ENCODE measurements around the gene CWH43. TPM values are rescaled to one million over a fixed set of nuclear protein-coding genes. Genes with fewer than 3 reads are reported as not detected.
"Not testable (repeated sequence)": the region's sequence is repeated elsewhere in the genome, so short reads cannot be mapped to it uniquely, and the experiment has no call there.

Gene CWH43
- total RNA-seq = not detected in 2 replicates

- intact Hi-C loops (cut with micrococcal nuclease) = no loop called here
These were observed at the start of gene CWH43 for GRCh38 chr4:48985976-48986653. Gene CWH43 (plus strand): TSS chr4:48986275. CDS start chr4:48986430, 155 bp downstream.

GRCh38 chr4:48937033-48937432 is 49.0 kb upstream of the CWH43 start:
- intact Hi-C loops (cut with micrococcal nuclease) = no loop called here

GRCh38 chr4:48938831-48939230 is 47.2 kb upstream of the CWH43 start:
- intact Hi-C loops (cut with micrococcal nuclease) = no loop called here

GRCh38 chr4:48939785-48940184 is 46.3 kb upstream of the CWH43 start:
- intact Hi-C loops (cut with micrococcal nuclease) = no loop called here

- intact Hi-C loops (cut with micrococcal nuclease) = no loop called here
These were observed 42.7 kb upstream of the CWH43 start for GRCh38 chr4:48943387-48943786.

GRCh38 chr4:48944252-48944651 is 41.8 kb upstream of the CWH43 start:
- intact Hi-C loops (cut with micrococcal nuclease) = loop anchor here (1.0 to 2.0 kb wide), 3 partner anchors 19 to 164 kb away; partner anchors contain the start of gene FRYL

GRCh38 chr4:48944756-48945241 is 41.3 kb upstream of the CWH43 start:
- intact Hi-C loops (cut with micrococcal nuclease) = loop anchor here (1.0 to 2.0 kb wide), 3 partner anchors 18 to 164 kb away; partner anchors contain the start of gene FRYL

- intact Hi-C loops (cut with micrococcal nuclease) = loop anchor here (2.0 kb wide), 1 partner anchor 17 kb away; no protein-coding TSS in a partner anchor
These were observed 40.1 kb upstream of the CWH43 start for GRCh38 chr4:48945981-48946380.

GRCh38 chr4:48947731-48948130 is 38.3 kb upstream of the CWH43 start:
- intact Hi-C loops (cut with micrococcal nuclease) = no loop called here

GRCh38 chr4:48949086-48949485 is 37.0 kb upstream of the CWH43 start:
- intact Hi-C loops (cut with micrococcal nuclease) = no loop called here

GRCh38 chr4:48949518-48950219 is 36.4 kb upstream of the CWH43 start:
- intact Hi-C loops (cut with micrococcal nuclease) = no loop called here

GRCh38 chr4:48954314-48954713 is 31.8 kb upstream of the CWH43 start:
- intact Hi-C loops (cut with micrococcal nuclease) = no loop called here

- intact Hi-C loops (cut with micrococcal nuclease) = not testable (repeated sequence)
These were observed 28.7 kb upstream of the CWH43 start for GRCh38 chr4:48957366-48957765.

- intact Hi-C loops (cut with micrococcal nuclease) = no loop called here
These were observed 27.5 kb upstream of the CWH43 start for GRCh38 chr4:48958582-48958981.

GRCh38 chr4:48960988-48961635 is 25.0 kb upstream of the CWH43 start:
- intact Hi-C loops (cut with micrococcal nuclease) = loop anchor here (5.0 kb wide), 1 partner anchor 834 kb away; no protein-coding TSS in a partner anchor

- intact Hi-C loops (cut with micrococcal nuclease) = loop anchor here (1.0 to 5.0 kb wide), 9 partner anchors 18 to 835 kb away; partner anchors contain the start of genes FRYL, OCIAD1 and OCIAD2
These were observed 23.4 kb upstream of the CWH43 start for GRCh38 chr4:48962636-48963035.

- intact Hi-C loops (cut with micrococcal nuclease) = loop anchor here (1.0 to 5.0 kb wide), 9 partner anchors 18 to 836 kb away; partner anchors contain the start of genes FRYL, OCIAD1 and OCIAD2
These were observed 22.9 kb upstream of the CWH43 start for GRCh38 chr4:48963042-48963679.

GRCh38 chr4:48967101-48967500 is 19.0 kb upstream of the CWH43 start:
- intact Hi-C loops (cut with micrococcal nuclease) = no loop called here

- intact Hi-C loops (cut with micrococcal nuclease) = no loop called here
These were observed 18.4 kb upstream of the CWH43 start for GRCh38 chr4:48967631-48968030.

- intact Hi-C loops (cut with micrococcal nuclease) = no loop called here
These were observed 17.3 kb upstream of the CWH43 start for GRCh38 chr4:48968814-48969213.

- intact Hi-C loops (cut with micrococcal nuclease) = no loop called here
These were observed 15.6 kb upstream of the CWH43 start for GRCh38 chr4:48970471-48970921.
